ENCODE results near the gene GEN1.

GEN1 gene, protein sequence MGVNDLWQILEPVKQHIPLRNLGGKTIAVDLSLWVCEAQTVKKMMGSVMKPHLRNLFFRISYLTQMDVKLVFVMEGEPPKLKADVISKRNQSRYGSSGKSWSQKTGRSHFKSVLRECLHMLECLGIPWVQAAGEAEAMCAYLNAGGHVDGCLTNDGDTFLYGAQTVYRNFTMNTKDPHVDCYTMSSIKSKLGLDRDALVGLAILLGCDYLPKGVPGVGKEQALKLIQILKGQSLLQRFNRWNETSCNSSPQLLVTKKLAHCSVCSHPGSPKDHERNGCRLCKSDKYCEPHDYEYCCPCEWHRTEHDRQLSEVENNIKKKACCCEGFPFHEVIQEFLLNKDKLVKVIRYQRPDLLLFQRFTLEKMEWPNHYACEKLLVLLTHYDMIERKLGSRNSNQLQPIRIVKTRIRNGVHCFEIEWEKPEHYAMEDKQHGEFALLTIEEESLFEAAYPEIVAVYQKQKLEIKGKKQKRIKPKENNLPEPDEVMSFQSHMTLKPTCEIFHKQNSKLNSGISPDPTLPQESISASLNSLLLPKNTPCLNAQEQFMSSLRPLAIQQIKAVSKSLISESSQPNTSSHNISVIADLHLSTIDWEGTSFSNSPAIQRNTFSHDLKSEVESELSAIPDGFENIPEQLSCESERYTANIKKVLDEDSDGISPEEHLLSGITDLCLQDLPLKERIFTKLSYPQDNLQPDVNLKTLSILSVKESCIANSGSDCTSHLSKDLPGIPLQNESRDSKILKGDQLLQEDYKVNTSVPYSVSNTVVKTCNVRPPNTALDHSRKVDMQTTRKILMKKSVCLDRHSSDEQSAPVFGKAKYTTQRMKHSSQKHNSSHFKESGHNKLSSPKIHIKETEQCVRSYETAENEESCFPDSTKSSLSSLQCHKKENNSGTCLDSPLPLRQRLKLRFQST

DNA sequence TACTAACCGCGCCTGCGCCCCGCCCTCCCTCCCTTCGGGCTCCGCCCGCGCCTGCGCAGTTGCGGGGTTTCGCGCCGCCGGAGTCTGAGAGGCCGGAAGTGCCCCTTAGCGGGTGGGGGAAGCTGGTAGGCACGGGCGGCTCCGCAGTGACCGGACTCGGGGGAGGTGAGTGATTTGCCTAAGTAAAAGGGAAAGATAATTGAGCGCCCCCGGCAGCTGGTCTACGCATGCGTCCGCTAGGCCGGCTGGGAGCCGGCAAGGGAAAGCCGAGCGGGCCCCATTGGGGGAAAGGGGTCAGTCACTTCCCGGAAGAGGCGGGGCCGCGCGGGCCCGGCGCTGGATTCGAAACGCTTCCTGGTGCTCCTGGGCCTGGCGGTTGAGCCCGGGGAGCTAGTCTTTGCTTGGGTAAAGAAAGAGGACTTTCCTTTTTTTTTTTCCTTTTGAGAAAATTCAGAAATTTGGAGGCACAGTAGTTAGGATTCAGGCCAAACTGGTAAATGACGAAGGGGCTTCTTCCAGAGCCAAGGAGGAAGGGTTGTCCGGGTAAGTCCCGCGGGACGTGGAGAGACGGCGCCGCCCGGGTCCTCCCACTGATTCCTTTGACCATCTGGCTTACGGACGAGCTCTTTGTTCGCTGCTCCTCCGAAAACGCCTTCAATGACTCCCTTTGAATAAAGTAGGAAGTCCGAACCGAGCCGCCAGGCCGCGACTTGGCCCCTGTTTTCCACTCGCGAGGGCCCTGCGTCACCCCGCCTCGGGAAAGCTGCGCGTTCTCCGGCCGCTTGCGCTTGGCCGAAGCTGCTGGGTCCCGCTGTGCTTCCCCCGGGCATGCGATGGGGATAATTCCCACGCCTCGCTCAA, at the start of gene GEN1, which contains the start of gene SMC6:
TSS of gene GEN1 (plus strand) at position 336 of the 861 bp plus-strand sequence. CDS start 5,806 bp downstream, outside the sequence.
TSS of gene SMC6 (minus strand) at position 8 of the 861 bp plus-strand sequence. CDS start 7,864 bp downstream, outside the sequence.
- DNase-seq (ENCODE audit: low spot score): peak; percentile 95

DNA sequence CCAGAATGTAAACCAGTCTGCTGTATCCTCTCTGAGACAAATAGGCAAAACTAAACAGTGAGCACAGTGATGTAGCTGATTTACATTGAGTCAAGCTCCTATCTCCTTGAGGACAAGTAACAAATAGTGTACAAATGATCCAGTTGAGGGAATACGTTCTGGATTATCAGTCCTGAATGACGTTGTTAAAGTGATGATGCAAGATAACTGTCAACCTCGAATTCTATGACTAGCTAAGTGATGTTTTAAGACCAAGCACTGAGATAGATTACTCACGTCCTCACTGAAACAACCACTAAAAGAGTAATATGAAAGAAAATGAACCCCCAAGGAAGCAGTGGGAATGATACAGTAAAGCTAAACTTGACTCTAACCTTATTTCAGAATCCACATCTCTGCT, 47.1 kb upstream of the GEN1 start:
- DNase-seq (ENCODE audit: low spot score): no peak

DNA sequence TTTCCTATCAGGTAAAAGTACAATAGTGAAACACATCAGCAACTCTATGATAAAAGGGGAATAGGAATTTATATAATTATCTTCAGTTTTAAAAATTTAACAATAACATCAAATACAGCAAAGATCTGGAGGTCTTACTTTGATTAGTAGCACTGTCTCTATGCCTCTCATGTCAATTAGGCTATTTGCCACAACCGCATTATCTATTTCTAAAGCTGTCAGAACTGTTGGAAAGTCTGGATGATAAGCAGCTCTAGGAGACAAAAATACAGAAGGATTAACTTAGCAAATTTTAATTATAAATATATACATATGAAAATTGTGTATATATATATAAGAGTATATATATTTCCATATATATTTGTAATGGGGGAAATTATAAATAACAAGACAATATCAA, 45.4 kb upstream of the GEN1 start:
- DNase-seq (ENCODE audit: low spot score): no peak

DNA sequence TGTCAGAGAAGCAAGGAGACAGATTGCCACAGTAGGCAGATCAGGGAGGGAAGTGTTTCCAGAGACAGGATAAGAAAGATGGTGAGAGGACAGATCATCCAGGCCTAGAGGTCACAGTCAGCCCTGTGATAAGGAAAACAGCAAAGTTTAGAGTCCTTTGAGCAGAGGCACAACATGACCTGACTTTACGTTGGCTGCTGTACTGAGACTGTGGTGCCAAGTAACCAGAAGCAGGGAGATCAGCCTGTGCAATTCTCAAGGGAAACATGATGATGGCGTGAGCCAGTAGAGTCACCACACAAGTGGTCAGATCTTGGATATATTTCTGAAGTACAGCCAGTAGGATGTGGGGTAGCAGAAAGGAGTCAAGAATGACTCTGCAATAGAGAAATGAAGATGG, 44.0 kb upstream of the GEN1 start:
- no peak for DNase-seq (ENCODE audit: low spot score)

DNA sequence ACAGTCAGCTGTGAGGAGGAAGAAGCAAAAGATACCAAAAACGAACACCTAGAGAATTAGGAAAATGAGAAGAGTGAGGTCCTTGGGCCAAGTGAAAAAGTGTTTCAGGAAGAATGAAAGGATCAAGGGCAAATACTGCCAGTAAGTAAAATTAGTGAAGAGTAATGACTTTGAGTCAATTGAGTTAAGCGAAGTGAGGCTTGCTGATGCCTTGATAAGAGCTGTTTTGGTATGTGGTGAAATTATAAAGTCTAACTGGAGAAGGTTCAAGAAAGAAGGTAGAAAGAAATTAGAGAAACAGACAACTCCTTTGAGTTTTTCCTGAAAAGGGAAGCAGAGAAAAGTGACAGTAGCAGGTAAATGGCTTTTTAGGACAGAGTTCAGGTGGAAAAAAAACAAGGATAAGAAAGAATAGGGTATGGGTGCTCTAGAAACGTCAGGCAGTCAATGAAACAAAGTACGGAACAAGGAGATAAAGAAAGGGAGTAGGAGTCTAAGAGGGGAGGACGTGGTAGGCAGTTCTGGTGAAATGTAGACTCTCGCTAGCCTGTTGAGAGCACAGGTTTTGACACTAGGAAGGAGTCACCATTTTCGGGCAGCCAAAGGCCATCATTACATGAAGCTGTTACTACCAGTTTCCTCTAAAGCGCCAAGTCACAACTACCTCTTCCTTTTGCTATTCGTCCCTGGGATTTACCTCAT, 43.2 kb upstream of the GEN1 start:
- no peak for DNase-seq (ENCODE audit: low spot score)

DNA sequence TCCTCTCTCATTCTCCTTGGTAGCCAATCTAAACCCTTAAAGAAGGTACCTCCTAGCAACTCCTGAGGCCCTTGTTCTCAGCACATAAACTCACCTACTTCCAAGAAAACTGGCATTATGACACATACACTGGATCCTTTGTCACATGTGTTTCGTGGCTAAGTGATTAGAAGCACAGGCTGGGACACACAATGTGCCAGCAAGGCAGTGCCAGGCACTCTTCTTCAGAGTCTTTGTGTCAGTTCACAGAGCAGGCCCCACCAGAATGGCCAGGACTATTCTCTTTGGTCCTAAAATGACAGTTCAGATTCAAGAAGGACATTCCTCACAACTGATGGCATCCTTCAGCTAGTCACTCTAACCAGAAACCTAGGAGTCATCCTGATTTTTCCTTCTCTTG, 40.6 kb upstream of the GEN1 start:
- DNase-seq (ENCODE audit: low spot score): no peak

DNA sequence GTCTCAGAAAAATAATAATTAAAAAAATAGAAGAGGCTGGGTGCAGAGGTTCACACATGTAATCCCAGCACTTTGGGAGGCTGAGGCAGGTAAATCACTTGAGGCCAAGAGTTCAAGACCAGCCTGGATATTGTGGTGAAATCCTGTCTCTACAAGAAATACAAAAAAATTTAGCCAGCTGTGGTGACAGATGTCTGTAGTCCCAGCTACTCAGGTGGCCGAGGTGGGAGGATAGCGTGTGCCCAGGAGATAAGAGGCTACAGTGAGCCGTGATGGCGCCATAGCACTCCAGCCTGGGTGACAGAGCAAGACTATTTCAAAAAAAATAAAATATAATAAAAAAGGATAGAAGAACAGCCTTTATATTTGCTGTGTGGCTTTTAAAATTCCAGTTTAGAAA, 36.3 kb upstream of the GEN1 start:
- DNase-seq (ENCODE audit: low spot score): no peak

DNA sequence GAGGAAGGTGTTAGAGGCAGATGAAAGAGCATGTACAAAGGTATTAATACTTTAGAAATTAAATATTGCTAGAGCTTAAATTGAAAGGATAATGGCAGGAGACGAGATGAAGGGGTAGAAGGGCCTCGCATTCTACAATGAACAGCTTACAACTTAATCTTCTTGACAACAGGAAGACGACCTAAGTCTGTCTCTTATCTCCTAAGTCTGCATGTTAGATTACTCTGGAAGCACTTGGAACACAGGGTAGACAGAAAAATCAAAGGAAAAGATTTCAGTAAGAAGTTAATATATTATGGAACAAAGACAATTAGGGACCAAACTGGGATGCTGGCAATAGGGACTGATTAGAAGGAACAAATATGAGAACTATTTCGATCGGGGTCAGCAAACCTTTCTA, 35.2 kb upstream of the GEN1 start:
- no peak for DNase-seq (ENCODE audit: low spot score)

DNA sequence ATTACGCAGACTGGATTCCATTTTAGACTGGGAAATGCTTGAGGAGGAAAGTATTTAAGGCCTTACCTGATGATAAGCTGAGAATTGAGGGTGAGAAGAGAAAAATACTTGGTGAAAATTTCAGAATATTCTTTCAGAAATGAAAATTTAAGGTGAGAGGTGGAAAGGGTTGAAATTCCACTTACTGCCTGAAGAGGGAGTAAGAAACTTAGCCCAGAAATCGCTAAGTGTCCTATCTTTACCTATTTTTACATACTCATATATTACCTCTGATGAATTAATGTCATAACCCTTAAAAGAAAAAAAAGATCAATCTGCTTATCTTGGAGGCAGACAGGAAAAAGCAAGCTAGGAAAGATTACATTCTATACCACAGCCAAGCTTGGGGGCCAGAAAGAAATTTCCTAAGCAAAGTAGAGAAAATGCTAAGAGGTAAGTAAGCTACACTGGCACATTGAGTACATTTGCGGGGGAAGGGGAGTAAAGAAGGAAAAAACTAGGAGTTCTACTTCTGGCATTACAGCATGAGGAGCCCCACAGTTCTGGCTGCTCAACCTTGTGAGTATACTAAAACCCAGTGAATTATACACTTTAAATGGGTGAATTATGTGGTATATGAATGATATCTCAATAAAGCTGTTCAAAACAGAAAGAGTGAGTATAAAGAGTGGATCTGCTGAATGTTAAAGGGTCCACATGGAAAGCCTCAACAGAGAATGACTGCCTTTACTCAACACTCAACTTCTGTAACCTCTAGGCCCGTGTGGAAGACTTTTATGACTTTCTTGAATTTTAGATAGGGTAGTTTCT, 34.2 kb upstream of the GEN1 start:
- peak; percentile 24 for DNase-seq (ENCODE audit: low spot score)

DNA sequence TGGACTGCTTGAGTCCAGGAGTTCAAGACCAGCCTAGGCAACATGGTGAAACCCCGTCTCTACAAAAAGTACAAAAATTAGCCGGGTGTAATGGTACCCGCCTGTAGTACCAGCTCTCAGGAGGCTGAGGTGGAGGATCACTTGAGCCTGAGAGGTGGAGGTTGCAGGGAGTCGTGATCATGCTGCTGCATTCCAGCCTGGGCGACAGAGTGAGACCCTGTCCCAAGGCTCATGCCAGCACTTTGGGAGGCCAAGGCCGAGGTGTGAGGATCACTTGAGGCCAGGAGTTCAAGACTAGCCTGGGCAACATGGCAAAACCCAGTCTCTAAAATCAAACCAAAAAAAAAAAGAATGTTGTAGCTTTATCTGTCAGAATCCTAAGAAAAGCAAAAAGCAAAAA, 25.7 kb upstream of the GEN1 start:
- DNase-seq (ENCODE audit: low spot score): no peak

DNA sequence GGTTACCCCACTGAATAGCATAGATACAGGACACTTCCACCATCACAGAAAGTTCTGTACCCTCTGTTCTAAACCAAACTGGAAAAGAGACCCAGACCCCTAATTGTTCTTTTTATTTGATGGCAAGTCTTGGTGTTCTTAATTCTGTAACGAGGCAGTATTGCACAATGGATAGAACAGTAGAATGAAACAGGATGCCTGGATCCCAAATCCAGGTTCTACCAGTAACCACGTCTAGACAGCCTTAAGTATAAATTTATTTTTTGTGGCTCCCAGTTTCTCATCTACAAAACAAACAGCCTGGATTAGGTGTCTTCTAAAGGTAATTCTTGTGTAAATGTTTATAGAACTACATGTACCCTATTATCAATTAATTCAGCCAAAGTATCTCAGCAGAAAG, 24.1 kb upstream of the GEN1 start:
- no peak for DNase-seq (ENCODE audit: low spot score)

DNA sequence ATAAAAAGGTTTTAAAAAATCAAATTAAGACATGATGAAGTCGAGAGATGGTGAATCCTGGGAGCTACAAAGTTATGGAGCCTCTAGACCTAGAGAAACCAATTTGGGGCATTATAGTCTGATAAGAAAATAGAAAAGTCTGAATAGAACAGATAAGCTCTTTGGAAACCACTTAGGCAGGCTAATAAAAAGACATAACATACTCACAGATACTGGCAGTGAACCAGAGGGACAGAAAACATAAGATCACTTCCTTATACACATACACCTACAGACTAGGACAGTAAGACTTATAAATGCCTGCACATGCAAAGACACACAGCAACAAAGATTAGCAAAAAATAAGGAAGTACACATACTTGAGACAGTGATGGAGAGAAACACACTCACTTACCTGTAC, 20.3 kb upstream of the GEN1 start:
- DNase-seq (ENCODE audit: low spot score): no peak

DNA sequence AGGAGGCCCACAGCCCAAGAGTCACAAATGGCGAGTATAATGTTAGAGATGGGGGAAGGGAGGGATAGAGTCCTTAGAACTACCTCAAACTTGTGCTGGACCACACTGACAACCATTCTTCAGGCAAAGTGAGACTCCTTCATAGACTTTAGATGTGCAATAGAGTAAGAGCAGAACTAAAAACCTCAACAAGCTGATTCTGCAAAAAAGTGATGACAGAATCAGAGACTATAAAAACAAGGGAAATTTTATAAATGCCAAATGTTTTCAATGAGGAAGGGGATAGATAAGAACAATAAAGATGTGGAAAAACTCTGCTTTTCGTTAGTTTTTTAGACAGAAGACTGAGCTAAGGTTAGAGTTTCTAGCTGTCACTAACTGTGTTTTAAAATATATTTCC, 18.1 kb upstream of the GEN1 start:
- DNase-seq (ENCODE audit: low spot score): no peak

DNA sequence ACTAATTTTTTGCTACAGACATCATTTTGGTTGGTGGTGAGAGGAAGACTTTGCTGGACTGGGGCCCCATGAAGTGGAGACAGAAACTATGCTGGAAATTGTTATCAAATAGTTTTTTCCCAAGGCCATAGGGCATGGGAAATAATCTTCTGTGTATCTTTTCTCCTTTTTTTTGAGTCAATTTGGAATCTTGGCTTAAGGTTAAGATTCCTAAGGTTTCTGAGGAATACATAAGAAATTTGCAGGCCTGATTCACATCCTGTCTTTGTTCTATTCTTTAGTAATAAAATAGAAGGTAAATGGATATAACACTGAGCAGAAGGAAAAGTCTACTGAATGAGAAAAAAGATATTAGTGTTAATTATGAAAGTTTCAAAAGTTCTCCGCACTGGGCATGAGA, 16.9 kb upstream of the GEN1 start:
- DNase-seq (ENCODE audit: low spot score): no peak

DNA sequence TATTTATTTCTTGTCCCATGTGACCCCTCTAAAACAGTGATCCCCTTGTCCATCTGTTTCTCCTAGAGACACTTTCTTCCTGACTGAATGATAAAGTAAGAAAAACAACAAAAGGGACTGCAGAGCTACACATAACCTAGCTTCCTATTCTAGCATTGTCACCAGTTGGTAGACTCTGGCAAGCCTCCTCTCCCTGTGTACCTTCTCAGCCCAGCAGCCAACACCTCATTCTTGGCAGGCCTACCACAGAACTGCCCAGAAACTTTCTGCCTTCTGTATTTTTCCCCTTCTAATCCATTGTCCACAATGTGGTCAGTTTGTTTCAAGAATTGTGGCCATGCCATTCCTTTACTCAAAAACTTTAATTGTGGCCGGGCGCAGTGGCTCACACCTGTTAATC, 13.7 kb upstream of the GEN1 start:
- no peak for DNase-seq (ENCODE audit: low spot score)

DNA sequence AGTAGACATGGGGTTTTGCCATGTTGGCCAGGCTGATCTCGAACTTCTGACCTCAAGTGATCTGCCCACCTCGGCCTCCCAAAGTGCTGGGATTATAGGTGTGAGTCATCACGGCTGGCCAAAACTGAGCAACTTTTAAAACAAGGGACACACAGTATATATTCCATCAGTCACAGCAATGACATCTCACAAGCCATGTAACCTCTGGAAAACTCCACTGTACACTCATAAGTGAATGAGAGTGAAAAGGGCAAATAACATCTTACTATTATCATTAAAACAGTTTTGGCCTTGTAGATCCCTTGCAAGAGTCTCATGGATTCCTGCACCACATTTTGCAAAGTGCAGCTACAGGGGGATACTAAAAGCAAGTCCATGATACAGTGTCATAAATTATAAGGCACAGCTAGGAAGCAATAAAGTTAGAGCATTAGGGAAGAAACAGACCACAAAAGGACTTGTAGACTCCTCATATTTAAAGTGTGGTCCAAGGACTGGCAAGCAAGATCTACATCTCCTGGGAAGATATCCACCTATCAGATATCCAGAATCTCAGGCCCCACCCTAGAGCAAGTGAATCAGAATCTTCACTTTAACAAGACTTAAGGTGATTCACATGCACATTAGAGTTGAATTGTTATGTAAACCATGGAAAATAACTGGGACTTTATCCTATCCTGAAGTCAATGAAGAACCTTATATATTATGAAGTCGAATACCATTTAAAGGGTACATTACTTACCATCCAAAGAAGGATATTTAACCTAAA, 6.1 kb upstream of the GEN1 start:
- peak; percentile 46 for DNase-seq (ENCODE audit: low spot score)

DNA sequence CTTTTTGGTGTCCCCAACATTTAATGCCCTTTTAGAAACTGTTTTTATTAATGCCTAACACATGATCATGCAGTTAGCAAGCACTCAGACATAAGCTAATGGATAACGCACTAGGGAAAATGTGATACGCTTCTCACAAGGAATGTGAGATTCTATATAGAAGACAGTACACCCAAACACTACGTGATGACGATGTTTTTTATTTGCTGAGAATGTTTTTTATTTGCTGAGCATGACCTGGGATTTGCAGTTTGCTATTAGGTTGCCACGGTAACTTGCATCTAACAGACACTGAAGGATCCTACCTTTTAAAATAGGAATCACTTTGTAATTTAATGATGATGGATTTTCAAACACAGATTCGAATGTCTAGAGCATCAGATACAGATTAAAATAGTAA, 5.2 kb upstream of the GEN1 start:
- DNase-seq (ENCODE audit: low spot score): no peak

DNA sequence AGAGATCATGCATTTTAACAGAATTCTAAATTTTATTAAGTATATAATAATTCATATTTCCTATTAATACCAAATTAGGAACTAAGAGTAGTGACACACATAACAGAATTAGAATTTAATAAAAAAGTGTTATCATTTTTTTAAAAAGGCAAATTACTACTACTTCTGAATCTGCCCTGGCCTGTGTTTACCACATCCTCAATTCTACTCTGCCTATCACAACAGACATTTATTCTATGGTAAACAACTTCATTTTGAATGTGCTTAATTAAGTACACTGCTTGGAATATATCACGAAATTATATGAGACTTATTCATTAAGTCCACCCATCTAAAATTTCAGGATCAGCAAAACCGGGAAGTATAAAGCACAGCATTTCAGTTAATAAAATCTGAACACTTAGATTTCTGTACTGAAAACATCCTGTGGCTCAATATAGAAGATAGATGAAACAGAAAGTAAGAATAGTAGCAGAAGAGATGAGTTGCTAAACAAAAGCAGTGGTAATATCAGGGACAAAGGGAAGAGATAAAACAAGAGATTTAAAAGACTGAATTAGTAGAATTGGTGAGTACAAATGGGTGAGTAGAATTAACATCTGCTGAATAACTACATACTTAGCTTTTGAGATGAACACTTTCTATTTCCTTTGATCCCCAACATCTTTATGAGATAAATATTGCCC, 4.0 kb upstream of the GEN1 start:
- DNase-seq (ENCODE audit: low spot score): no peak

DNA sequence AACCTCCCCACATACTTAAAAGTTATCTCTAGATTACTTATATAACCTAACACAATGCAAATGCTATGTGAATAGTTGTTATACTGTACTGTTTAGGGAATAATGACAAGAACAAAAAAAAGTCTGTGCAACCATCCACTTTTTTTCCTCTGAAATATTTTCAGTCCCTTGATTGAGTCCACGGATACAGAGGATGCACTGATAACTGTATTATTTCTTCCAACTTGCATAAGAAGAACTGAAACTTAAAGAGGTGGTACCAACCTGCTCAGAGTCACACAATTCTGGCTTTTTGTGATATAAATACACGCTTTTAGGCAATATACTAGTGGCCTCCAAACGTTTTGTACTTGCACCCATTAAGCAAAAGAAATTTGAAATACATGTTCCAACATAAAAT, 1.7 kb upstream of the GEN1 start:
- no peak for DNase-seq (ENCODE audit: low spot score)
